GM12801 (cell line): ENCODE data around the gene MRPL4.

Experiments used
- TF ChIP-seq, protein P1 (sequence below): IDR thresholded peaks from one replicate; pipeline ENCODE4 v1.5.1; 2011; ENCODE audit warnings: control low read depth; ENCODE audit not compliant: insufficient read length; ENCODE audit errors: extremely low read depth

Gene MRPL4

GRCh38 chr19:10224337-10224736 lies 27.7 kb upstream of the MRPL4 start:
- TF ChIP-seq, protein P1, sequence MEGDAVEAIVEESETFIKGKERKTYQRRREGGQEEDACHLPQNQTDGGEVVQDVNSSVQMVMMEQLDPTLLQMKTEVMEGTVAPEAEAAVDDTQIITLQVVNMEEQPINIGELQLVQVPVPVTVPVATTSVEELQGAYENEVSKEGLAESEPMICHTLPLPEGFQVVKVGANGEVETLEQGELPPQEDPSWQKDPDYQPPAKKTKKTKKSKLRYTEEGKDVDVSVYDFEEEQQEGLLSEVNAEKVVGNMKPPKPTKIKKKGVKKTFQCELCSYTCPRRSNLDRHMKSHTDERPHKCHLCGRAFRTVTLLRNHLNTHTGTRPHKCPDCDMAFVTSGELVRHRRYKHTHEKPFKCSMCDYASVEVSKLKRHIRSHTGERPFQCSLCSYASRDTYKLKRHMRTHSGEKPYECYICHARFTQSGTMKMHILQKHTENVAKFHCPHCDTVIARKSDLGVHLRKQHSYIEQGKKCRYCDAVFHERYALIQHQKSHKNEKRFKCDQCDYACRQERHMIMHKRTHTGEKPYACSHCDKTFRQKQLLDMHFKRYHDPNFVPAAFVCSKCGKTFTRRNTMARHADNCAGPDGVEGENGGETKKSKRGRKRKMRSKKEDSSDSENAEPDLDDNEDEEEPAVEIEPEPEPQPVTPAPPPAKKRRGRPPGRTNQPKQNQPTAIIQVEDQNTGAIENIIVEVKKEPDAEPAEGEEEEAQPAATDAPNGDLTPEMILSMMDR = no peak

DNA sequence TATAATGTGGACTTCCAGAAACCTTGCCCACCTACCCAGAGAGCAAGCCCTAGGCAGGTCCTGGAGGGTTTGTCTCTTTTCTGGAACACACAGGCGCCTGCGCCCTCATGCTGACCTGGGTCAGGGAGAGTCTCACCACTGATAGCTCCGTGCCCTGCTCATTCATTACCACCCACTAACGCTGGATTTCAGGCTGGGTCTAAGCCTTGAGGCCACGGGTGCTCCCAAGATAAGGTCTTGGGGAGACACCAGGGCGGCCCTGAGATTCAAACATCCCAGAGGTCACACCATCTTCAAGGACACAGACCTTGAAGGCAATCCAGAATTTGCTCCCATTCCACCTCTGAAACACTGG lies 26.0 kb upstream of the MRPL4 start:
- TF ChIP-seq, protein P1 = no peak

DNA sequence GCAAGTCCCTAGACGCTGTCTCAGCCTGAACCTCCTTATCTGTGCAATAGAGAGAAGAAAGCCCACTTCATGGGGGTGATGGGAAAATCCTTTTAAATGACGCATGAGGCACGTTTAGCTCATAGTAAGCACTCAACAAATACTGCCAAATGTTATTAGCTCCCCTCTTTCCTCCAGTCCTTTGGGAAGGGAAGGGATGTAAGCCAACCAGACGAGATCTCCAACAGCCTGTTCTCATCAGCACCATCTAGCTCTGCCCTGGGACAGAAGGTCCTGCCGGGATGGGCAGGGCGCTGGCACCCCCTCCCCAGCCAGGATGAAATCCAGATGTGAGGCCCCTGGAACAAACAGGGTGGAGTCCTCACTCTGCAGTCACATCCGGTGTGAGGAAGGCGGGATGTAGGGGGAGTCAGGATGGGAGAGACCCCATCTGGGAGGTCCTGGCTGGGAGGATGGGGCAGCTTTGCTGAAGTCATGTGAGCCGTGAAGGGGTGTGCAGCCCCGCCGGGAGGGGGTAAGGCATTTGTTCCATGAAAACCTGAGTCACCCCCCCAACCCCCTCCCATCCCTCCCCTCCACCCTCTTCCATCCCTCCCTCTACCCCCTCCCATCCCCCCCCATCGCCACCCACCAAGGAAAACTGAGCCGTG lies 25.5 kb upstream of the MRPL4 start:
- TF ChIP-seq, protein P1 = no peak

GRCh38 chr19:10227026-10227971 lies 24.7 kb upstream of the MRPL4 start:
- TF ChIP-seq, protein P1 = no peak

DNA sequence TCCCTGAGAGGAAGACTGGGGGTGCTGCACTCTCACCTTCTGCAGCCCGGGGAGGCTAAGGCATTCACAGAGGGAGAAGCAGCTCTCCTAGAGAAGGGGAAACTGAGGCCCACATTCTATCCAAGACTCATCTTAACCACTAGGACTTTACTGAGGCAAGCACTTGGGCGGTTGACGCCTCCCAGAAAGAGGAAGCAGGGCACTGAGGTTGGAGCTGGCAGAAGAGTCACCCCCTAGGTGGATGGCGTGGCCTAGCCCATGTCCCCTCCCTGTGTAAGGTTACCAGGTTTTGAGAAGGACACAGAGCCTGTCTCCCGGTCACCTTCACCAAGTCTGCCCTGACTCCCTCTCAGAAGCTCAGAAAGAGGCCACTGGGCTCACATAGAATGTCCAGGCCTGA lies 23.6 kb upstream of the MRPL4 start:
- TF ChIP-seq, protein P1 = no peak

GRCh38 chr19:10228920-10229319 lies 23.1 kb upstream of the MRPL4 start:
- TF ChIP-seq, protein P1 = no peak

- TF ChIP-seq, protein P1 = no peak
Measured at GRCh38 chr19:10230173-10230860, 21.7 kb upstream of the MRPL4 start.
